Testis (tissue), 3 donors: ENCODE results near the gene TNXB. TPM values are rescaled to one million over a fixed set of nuclear protein-coding genes. Genes with fewer than 3 reads are reported as not detected.
"Not testable (repeated sequence)": the region's sequence is repeated elsewhere in the genome, so short reads cannot be mapped to it uniquely, and the experiment has no call there.

Source experiments
- DNase-seq: peaks from one replicate; pipeline ENCODE4 v3.0.0-alpha.2; 2019
- H3K27ac ChIP-seq, 2 donors: fragments of 200-600 bp; sonication (generic); one replicate each; pipeline ENCODE4 v1.5.1; 2019
- H3K27me3 ChIP-seq: fragments of 200-600 bp; sonication (generic); one replicate; pipeline ENCODE4 v1.5.1; 2019
- H3K36me3 ChIP-seq: fragments of 200-600 bp; sonication (generic); one replicate; pipeline ENCODE4 v1.5.1; 2017; ENCODE audit warnings: low read depth; ENCODE audit errors: missing control alignments
- H3K4me1 ChIP-seq: fragments of 200-600 bp; sonication (generic); one replicate; pipeline ENCODE4 v1.5.1; 2019
- H3K4me3 ChIP-seq, 2 donors: fragments of 200-600 bp; sonication (generic); one replicate each; pipeline ENCODE4 v1.5.1; 2017 to 2019
- H3K9me3 ChIP-seq: fragments of 200-600 bp; sonication (generic); one replicate; pipeline ENCODE4 v1.5.1; 2017
- CTCF ChIP-seq, 3 experiments: fragments of 450-650 bp in 2 of 3; fragments of 200-600 bp in 1 of 3; sonication (generic) in 1 of 3; IDR thresholded peaks; one replicate each; pipeline ENCODE4 v1.5.1; 2016 to 2019; ENCODE audit warnings: antibody characterized with exemption in 3 of 3, mild to moderate bottlenecking in 2 of 3, moderate library complexity in 1 of 3
- POLR2A ChIP-seq: fragments of 450-650 bp; IDR thresholded peaks from one replicate; pipeline ENCODE4 v1.6.1; 2017; ENCODE audit warnings: antibody characterized with exemption, mild to moderate bottlenecking, moderate library complexity
- WGBS, 2 donors: methylation state at CpG; one replicate each; pipeline ENCODE4 v1.1.5; 2018; 5-methylcytosine and 5-hydroxymethylcytosine counted together
- intact Hi-C: fragments of 100-400 bp; cut with DNase I; formaldehyde crosslinking; loops from one replicate; pipeline ENCODE4 v1.15.1; 2023; ENCODE audit warnings: low total_unique reads
- polyA plus RNA-seq: library from polyadenylated mRNA; stranded (reverse); fragments of 350-450 nt; fragmentation: Illumina TruSeq; extraction: RNeasy Lipid Tissue Mini Kit (QIAGEN cat#74804); gene quantifications from one replicate; pipeline ENCODE4 v1.2.3, GENCODE V29; 2014; ENCODE audit warnings: low read depth, low replicate concordance; ENCODE audit not compliant: insufficient read depth
- total RNA-seq, 2 donors: library from RNA; depleted of rRNA; stranded (reverse); fragments of >200 nt; gene quantifications; one replicate each; pipeline ENCODE4 v1.2.3, GENCODE V29; 2016

The TNXB gene
- total and polyA plus RNA-seq, 3 donors from 2014 or later, result 42.4 to 78.2 (median 44.0) TPM

DNA sequence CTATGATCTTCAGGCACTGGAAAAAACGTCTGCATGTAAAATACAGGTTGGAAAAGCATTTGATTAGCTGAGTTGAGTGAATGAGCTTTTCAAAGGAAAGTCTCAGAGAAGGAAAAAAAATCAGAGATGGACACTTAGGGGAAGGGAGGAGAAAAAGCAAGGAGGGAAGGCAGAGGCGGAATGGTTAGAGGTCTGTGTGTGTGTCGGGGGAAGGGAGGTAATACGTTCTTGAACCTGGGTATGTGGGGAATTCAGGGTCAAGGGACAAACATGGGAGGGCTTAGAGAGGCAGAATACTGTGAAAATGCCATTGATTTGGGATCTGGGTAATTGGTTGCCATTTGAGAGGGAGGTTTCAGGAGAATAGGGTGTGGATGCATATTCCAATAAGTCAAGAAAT, 37.5 kb upstream of the TNXB start:
- H3K9me3 ChIP-seq, result no peaks in the 10 kb centered on the region
- H3K4me1 ChIP-seq, result peaks cover 4% of the 10 kb centered on the region
- TF ChIP-seq POLR2A, result no peak
- no peak for TF ChIP-seq CTCF (IDR thresholded peaks at IDR 0.05)
- intact Hi-C loops, result no loop called here
- H3K4me3 ChIP-seq, result no peak overlapping the region
- WGBS, 2 donors, result 44 to 57% methylated on average over 4 of the region's 4 CpGs
- H3K27me3 ChIP-seq, result no peaks in the 10 kb centered on the region
- no peak overlapping the region for H3K27ac ChIP-seq
- H3K36me3 ChIP-seq, result no peaks in the 10 kb centered on the region
- DNase-seq, result no peak

- intact Hi-C loops, result no loop called here
Measured at GRCh38 chr6:32146287-32146686, 37.1 kb upstream of the TNXB start.

DNA sequence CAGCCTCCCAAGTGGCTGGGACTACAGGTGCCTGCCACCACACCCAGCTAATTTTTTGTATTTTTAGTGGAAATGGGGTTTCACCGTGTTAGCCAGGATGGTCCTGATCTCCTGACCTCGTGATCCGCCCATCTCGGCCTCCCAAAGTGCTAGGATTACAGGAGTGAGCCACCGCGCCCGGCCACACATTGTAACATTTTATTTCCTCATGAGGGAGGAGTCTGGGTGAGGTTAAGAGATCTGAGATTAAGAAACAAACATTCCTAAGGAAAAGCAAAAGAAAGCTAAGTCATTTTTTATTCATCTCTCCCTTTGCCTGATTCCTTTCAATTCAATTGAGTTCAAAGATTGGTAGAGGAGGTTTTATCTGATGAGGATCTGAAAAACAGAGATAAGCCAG, 35.1 kb upstream of the TNXB start:
- DNase-seq, result peak; percentile 74
- H3K4me3 ChIP-seq, H3K27me3 ChIP-seq, intact Hi-C loops, H3K9me3 ChIP-seq, H3K36me3 ChIP-seq: not testable (repeated sequence)
- H3K4me1 ChIP-seq, result peaks cover 14% of the 10 kb centered on the region
- H3K27ac ChIP-seq, result peak overlapping the region in 1 of 2 donors; percentile 41
- WGBS, 2 donors, result 53 to 56% methylated on average over 7 of the region's 7 CpGs

More at GRCh38 chr6:32146287-32146686, 37.1 kb upstream of the TNXB start:
- Histone ChIP-seq H3K4me1 (peaks cover under 1% of the 10 kb centered on the region), H3K36me3 (no peaks in the 10 kb centered on the region), H3K4me3 (no peak overlapping the region), H3K27ac (no peak overlapping the region), H3K9me3 (no peaks in the 10 kb centered on the region), H3K27me3 (no peaks in the 10 kb centered on the region)
- no peak for DNase-seq
- TF ChIP-seq POLR2A, result no peak
- TF ChIP-seq CTCF (IDR thresholded peaks at IDR 0.05), result no peak
- 68 to 79% methylated on average over 1 of the region's 1 CpG for WGBS, 2 donors

DNA sequence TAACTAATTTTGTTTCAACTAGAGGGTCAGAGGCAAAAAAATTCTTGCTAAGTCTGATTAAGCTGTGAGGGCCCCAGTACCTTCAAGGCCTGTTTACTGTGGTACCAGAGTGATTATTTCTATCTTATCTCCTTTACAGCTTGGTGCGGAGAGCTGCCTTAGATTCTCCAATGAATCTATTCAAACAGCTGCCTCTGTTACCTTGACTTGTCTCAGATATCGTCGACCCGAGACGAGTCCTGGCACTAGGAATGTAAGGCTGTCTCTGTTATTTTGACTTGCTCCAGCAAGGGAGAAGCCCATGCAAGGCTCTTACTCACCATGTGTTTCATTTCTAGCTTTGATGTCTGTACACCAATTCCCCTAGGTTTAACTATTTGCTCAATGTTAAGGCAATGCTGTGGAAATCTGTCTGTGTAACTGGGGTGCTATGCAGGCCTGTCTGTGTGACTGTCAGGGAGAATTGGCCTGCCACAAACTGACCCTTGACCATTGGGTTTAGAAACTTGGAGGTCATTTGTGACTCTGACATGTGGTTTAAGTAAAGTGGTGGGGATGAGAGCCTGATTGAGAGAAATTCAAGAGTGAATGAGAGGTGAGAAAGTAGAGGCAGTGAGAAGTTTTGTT, 31.4 kb upstream of the TNXB start:
- Histone ChIP-seq H3K36me3 (no peaks in the 10 kb centered on the region), H3K4me1 (peaks cover 14% of the 10 kb centered on the region), H3K27ac (peak overlapping the region; percentile 20 to 37), H3K4me3 (no peak overlapping the region), H3K27me3 (no peaks in the 10 kb centered on the region), H3K9me3 (no peaks in the 10 kb centered on the region)
- WGBS, 2 donors, result 31 to 43% methylated on average over 5 of the region's 5 CpGs
- no peak for DNase-seq
- intact Hi-C loops, result no loop called here
- TF ChIP-seq CTCF (IDR thresholded peaks at IDR 0.05) (no peak), POLR2A (no peak)

DNA sequence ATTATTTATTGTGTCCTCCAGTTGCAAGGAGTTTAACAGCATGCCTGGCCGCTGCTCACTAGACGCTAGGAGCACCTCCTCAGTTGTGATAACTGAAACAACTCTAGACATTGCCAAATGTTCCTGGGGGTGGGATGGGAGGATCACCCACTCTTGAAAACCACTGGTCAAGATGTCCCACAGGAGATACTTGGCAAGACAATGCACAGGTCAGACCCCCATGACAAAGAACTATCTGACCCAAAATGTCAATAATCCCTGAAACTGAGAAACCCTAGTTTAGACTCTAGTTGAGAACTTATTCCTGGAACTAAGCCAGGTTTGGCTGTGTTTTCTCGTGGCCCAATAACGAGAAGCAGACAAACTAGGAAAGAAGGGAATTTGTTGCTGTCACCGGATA, 30.5 kb upstream of the TNXB start:
- no peaks in the 10 kb centered on the region for H3K9me3 ChIP-seq
- H3K4me3 ChIP-seq, result no peak overlapping the region
- WGBS, 2 donors, result 43 to 46% methylated on average over 5 of the region's 5 CpGs
- H3K4me1 ChIP-seq, result peaks cover 14% of the 10 kb centered on the region
- TF ChIP-seq CTCF (IDR thresholded peaks at IDR 0.05) (no peak), POLR2A (no peak)
- no peaks in the 10 kb centered on the region for H3K36me3 ChIP-seq
- no peaks in the 10 kb centered on the region for H3K27me3 ChIP-seq
- intact Hi-C loops, result no loop called here
- peak overlapping the region in 1 of 2 donors; percentile 20 for H3K27ac ChIP-seq
- no peak for DNase-seq
